K562 (cell line): ENCODE data around the gene FPGS. TPM values are rescaled to one million over a fixed set of nuclear protein-coding genes. Genes with fewer than 3 reads are reported as not detected.

ENCODE experiments used
- BCOR ChIP-seq: fragments of 450-650 bp; IDR thresholded peaks from 2 replicates; pipeline ENCODE4 v1.6.1; 2016
- CREBBP ChIP-seq: IDR thresholded peaks from one replicate; pipeline ENCODE4 v1.6.1; 2012; ENCODE audit warnings: low read depth, mild to moderate bottlenecking, control low read depth, inconsistent platforms, low read length
- DLX4 ChIP-seq: fragments of 250-450 bp; sonication (Bioruptor Pico); IDR thresholded peaks from 2 replicates; pipeline ENCODE4 v1.6.1; 2021; ENCODE audit warnings: mild to moderate bottlenecking
- ELF1 ChIP-seq: fragments of 200-800 bp; sonication (Bioruptor generic); IDR thresholded peaks from 2 replicates; pipeline ENCODE4 v1.6.1; 2016; ENCODE audit warnings: missing genetic modification characterization, missing compliant biosample characterization
- FOXK2 ChIP-seq, 2 experiments: fragments of 450-650 bp; IDR thresholded peaks in 1 of 2; conservative IDR thresholded peaks in 1 of 2; 2 replicates each; pipeline ENCODE4 v1.6.1; 2016; ENCODE audit warnings: low read depth in 2 of 2, mild to moderate bottlenecking in 1 of 2
- HIVEP1 ChIP-seq: fragments of 250-450 bp; sonication (Bioruptor Pico); IDR thresholded peaks from 2 replicates; pipeline ENCODE4 v1.4.0; 2020; ENCODE audit warnings: mild to moderate bottlenecking
- MBD2 ChIP-seq: sonication (generic); IDR thresholded peaks from 2 replicates; pipeline ENCODE4 v1.6.1; 2016; ENCODE audit warnings: low read depth, borderline replicate concordance
- NKRF ChIP-seq: fragments of 450-650 bp; IDR thresholded peaks from 2 replicates; pipeline ENCODE4 v1.6.1; 2016; ENCODE audit warnings: borderline replicate concordance
- PREB ChIP-seq: sonication (generic); formaldehyde crosslinking; IDR thresholded peaks from 2 replicates; pipeline ENCODE4 v1.8.1; 2023; ENCODE audit warnings: mild to moderate bottlenecking, missing genetic modification reagents
- PURB ChIP-seq: sonication (generic); formaldehyde crosslinking; IDR thresholded peaks from 2 replicates; pipeline ENCODE4 v1.9.0; 2021; ENCODE audit warnings: low read depth, mild to moderate bottlenecking, missing genetic modification reagents
- SAFB ChIP-seq: fragments of 200-400 bp; formaldehyde crosslinking; IDR thresholded peaks from 2 replicates; pipeline ENCODE4 v1.6.1; 2017; ENCODE audit warnings: low read depth, low read length, borderline replicate concordance
- ZNF76 ChIP-seq: fragments of 250-450 bp; sonication (Bioruptor Pico); IDR thresholded peaks from 2 replicates; pipeline ENCODE4 v1.4.0; 2020; ENCODE audit warnings: mild to moderate bottlenecking, moderate library complexity, borderline replicate concordance
- polyA plus RNA-seq, 8 experiments: library from polyadenylated mRNA; depleted of rRNA in 4 of 8; stranded (reverse) in 5 of 8; unstranded in 3 of 8; fragments of >200 nt; fragmentation: Nextera tagmentation in 2 of 8; fragmentation: Illumina TruSeq in 1 of 8; extraction: Ambion mirVana in 2 of 8; extraction: Trizol in 1 of 8; gene quantifications; 2 replicates each; pipeline versions ENCODE4 v1.2.1 to v1.2.3, GENCODE V29; 2011 to 2014; ENCODE audit warnings: inconsistent platforms in 1 of 8, missing spikeins in 1 of 8
- total RNA-seq, 7 experiments: library from RNA; depleted of rRNA in 6 of 7; stranded (reverse); fragments of >200 nt in 6 of 7; fragmentation: Illumina TruSeq in 2 of 7; extraction: Trizol in 2 of 7; gene quantifications; 2 replicates each; pipeline versions ENCODE4 v1.2.1 to v1.2.3, GENCODE V29; 2011 to 2021; ENCODE audit warnings: low replicate concordance in 1 of 7
- TF ChIP-seq, protein P1 (sequence below): fragments of 200-800 bp; sonication (Bioruptor generic); IDR thresholded peaks from 2 replicates; pipeline ENCODE4 v1.6.1; 2016; ENCODE audit warnings: missing genetic modification characterization, missing compliant biosample characterization
- TF ChIP-seq, protein P2 (sequence below): fragments of 250-450 bp; sonication (Bioruptor Pico); IDR thresholded peaks from 2 replicates; pipeline ENCODE4 v1.4.0; 2020; ENCODE audit warnings: mild to moderate bottlenecking, moderate library complexity

FPGS gene
- total and polyA plus RNA-seq, 9 of the 15 experiments (the other 6 are each of a cell fraction or from before 2014, with no cell fraction given) = 0.84 to 86.4 (median 59.2) TPM

DNA sequence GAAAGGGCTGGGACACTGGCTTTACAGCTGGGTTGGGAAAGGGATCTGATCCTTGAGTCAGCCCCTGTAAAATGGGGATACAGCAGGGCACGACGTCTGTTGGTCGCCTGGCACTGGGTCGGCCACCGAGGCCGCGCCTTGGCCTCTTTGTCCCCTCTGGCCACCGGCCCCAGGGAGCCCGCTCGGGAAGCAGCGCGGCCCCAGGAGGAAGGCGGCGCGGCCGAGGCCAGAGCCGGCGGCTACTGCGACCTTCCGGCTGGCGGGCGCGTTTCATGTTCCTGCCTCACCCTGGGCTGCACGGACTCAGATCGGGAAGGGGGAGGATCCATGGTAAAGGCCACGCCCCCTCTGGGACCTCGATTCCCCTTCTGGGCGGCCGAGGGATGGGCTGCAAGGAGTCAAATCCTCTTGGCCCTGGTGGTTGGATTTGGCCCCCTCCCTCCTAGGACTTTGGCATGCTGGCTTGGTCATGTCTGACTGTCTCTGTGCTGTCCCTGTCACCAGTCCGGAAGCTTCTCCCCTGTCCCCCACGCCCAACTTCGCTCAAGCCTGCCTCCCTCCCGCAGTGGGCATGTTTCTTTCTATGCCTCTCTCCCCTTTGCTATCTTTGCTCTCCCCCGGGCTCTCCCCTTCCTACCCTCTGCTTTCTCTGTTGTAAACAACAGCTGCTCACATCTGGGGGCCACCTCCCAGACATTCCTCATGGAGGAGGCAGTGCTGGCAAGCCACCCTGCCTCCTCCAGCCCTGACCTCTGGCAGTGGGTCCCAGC is 25.8 kb downstream of the FPGS start (continued):
- TF ChIP-seq, protein P1, sequence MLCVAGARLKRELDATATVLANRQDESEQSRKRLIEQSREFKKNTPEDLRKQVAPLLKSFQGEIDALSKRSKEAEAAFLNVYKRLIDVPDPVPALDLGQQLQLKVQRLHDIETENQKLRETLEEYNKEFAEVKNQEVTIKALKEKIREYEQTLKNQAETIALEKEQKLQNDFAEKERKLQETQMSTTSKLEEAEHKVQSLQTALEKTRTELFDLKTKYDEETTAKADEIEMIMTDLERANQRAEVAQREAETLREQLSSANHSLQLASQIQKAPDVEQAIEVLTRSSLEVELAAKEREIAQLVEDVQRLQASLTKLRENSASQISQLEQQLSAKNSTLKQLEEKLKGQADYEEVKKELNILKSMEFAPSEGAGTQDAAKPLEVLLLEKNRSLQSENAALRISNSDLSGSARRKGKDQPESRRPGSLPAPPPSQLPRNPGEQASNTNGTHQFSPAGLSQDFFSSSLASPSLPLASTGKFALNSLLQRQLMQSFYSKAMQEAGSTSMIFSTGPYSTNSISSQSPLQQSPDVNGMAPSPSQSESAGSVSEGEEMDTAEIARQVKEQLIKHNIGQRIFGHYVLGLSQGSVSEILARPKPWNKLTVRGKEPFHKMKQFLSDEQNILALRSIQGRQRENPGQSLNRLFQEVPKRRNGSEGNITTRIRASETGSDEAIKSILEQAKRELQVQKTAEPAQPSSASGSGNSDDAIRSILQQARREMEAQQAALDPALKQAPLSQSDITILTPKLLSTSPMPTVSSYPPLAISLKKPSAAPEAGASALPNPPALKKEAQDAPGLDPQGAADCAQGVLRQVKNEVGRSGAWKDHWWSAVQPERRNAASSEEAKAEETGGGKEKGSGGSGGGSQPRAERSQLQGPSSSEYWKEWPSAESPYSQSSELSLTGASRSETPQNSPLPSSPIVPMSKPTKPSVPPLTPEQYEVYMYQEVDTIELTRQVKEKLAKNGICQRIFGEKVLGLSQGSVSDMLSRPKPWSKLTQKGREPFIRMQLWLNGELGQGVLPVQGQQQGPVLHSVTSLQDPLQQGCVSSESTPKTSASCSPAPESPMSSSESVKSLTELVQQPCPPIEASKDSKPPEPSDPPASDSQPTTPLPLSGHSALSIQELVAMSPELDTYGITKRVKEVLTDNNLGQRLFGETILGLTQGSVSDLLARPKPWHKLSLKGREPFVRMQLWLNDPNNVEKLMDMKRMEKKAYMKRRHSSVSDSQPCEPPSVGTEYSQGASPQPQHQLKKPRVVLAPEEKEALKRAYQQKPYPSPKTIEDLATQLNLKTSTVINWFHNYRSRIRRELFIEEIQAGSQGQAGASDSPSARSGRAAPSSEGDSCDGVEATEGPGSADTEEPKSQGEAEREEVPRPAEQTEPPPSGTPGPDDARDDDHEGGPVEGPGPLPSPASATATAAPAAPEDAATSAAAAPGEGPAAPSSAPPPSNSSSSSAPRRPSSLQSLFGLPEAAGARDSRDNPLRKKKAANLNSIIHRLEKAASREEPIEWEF (CRISPR knock-in tag) = no peak
- TF ChIP-seq MBD2 (no peak), SAFB (no peak), ZNF76 (CRISPR knock-in tag) (no peak), DLX4 (no peak), PREB (CRISPR knock-in tag) (no peak), PURB (CRISPR knock-in tag) (no peak), HIVEP1 (CRISPR knock-in tag) (no peak), ELF1 (tag) (peak; percentile 55; the same call in 1 of the 2 replicates), NKRF (peak; percentile 38; the same call in 1 of the 2 replicates), BCOR (0 out of 2 replicates have a peak, but pooled peaks have one; percentile 5), CREBBP (no peak), FOXK2 (conservative IDR thresholded peaks at IDR 0.05 in 1 of 2, IDR thresholded peaks at IDR 0.05 in 1 of 2; ENCODE audit: low read depth in 2 of 2) (peak; percentile 86 to 94)
- TF ChIP-seq, protein P2, sequence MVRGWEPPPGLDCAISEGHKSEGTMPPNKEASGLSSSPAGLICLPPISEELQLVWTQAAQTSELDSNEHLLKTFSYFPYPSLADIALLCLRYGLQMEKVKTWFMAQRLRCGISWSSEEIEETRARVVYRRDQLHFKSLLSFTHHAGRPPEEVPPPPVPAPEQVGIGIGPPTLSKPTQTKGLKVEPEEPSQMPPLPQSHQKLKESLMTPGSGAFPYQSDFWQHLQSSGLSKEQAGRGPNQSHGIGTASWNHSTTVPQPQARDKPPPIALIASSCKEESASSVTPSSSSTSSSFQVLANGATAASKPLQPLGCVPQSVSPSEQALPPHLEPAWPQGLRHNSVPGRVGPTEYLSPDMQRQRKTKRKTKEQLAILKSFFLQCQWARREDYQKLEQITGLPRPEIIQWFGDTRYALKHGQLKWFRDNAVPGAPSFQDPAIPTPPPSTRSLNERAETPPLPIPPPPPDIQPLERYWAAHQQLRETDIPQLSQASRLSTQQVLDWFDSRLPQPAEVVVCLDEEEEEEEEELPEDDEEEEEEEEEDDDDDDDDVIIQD = peak; percentile 9; the same call in 1 of the 2 replicates
